ENCODE results near the gene PRIMA1. TPM values are rescaled to one million over a fixed set of nuclear protein-coding genes. Genes with fewer than 3 reads are reported as not detected.

PRIMA1 gene
- total RNA-seq, 1 experiment from 2014 or later = 0.26 TPM

GRCh38 chr14:93743270-93744060 lies 44.8 kb downstream of the PRIMA1 start:
- intact Hi-C loops (cut with micrococcal nuclease; ENCODE audit: unreplicated experiment) = loop anchor here (5.0 kb wide), 1 partner anchor 149 kb away; no protein-coding TSS in a partner anchor

DNA sequence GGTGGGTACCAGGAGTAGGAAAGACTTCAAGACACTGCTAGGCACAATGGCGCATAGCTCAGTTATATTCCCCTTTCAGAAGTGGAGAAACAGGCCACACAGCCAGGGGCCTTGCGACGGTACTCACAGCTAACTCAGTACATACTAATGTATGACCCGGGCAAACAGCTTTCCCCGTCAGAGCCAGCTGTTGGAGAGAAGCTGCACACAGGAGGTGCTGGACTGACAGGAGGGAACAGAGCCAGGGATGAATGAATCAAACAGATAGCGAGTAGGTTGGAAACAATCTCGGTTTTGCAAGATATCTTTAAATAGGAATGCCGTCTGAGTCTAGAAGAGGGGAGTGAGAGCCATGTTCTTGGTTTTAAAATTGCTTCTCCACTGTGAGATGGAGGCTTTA lies 45.5 kb downstream of the PRIMA1 start:
- in situ Hi-C loops (cut with HindIII; ENCODE audit: low pct_unique_long_range_greater_than_20kb, low sequenced_read_pairs) (no loop called here), intact Hi-C loops (cut with micrococcal nuclease; ENCODE audit: unreplicated experiment) (loop anchor here (5.0 kb wide), 1 partner anchor 150 kb away; no protein-coding TSS in a partner anchor)
- DNase-seq (ENCODE audit: low read depth, low spot score) (no peak), ATAC-seq (no peak)
- TF ChIP-seq, protein P1, sequence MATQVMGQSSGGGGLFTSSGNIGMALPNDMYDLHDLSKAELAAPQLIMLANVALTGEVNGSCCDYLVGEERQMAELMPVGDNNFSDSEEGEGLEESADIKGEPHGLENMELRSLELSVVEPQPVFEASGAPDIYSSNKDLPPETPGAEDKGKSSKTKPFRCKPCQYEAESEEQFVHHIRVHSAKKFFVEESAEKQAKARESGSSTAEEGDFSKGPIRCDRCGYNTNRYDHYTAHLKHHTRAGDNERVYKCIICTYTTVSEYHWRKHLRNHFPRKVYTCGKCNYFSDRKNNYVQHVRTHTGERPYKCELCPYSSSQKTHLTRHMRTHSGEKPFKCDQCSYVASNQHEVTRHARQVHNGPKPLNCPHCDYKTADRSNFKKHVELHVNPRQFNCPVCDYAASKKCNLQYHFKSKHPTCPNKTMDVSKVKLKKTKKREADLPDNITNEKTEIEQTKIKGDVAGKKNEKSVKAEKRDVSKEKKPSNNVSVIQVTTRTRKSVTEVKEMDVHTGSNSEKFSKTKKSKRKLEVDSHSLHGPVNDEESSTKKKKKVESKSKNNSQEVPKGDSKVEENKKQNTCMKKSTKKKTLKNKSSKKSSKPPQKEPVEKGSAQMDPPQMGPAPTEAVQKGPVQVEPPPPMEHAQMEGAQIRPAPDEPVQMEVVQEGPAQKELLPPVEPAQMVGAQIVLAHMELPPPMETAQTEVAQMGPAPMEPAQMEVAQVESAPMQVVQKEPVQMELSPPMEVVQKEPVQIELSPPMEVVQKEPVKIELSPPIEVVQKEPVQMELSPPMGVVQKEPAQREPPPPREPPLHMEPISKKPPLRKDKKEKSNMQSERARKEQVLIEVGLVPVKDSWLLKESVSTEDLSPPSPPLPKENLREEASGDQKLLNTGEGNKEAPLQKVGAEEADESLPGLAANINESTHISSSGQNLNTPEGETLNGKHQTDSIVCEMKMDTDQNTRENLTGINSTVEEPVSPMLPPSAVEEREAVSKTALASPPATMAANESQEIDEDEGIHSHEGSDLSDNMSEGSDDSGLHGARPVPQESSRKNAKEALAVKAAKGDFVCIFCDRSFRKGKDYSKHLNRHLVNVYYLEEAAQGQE (IDR thresholded peaks at IDR 0.05; ENCODE audit: insufficient read depth in 1 of 2, low read depth in 2 of 2, low read length in 1 of 2) = no peak
- no peak for TF ChIP-seq POLR2AphosphoS5 (IDR thresholded peaks at IDR 0.05; ENCODE audit: low read depth, low read length)
- BruUV-seq (replicated peaks) = no TSS peak
- Histone ChIP-seq H3K27ac (ENCODE audit: low read length) (no peak overlapping the region), H3K36me3 (ENCODE audit: control insufficient read depth, insufficient read depth, low read length) (no peaks in the 10 kb centered on the region), H3K27me3 (ENCODE audit: control insufficient read depth, insufficient read depth, low read length) (no peaks in the 10 kb centered on the region), H3K4me3 (ENCODE audit: low read depth in 2 of 2, low read length in 2 of 2) (no peak overlapping the region), H3K9me3 (ENCODE audit: control insufficient read depth, insufficient read depth, low read depth, low read length) (no peaks in the 10 kb centered on the region), H3K4me1 (ENCODE audit: control insufficient read depth, insufficient read depth, low read length) (no peaks in the 10 kb centered on the region)
- ChIA-PET CTCF (no interaction called here), POLR2A (no interaction called here)

More at GRCh38 chr14:93743270-93744060, 44.8 kb downstream of the PRIMA1 start:
- no peaks in the 10 kb centered on the region for H3K9me3 ChIP-seq (ENCODE audit: control insufficient read depth, insufficient read depth, low read depth, low read length)
- CTCF ChIA-PET = no interaction called here
- no peaks in the 10 kb centered on the region for H3K36me3 ChIP-seq (ENCODE audit: control insufficient read depth, insufficient read depth, low read length)
- DNase-seq (ENCODE audit: low read depth, low spot score) (no peak), ATAC-seq (no peak)
- POLR2A ChIA-PET = no interaction called here
- no peaks in the 10 kb centered on the region for H3K4me1 ChIP-seq (ENCODE audit: control insufficient read depth, insufficient read depth, low read length)
- TF ChIP-seq TCF7L2 (IDR thresholded peaks at IDR 0.05; ENCODE audit: low read depth, low read length) = no peak
- TF ChIP-seq POLR2AphosphoS5 (IDR thresholded peaks at IDR 0.05; ENCODE audit: low read depth, low read length) = no peak
- TF ChIP-seq, protein P1 (IDR thresholded peaks at IDR 0.05; ENCODE audit: insufficient read depth in 1 of 2, low read depth in 2 of 2, low read length in 1 of 2) = no peak
- TF ChIP-seq CTCF (IDR thresholded peaks at IDR 0.05) = no peak
- TF ChIP-seq SIN3A (IDR thresholded peaks at IDR 0.05; ENCODE audit: borderline replicate concordance, insufficient read depth, low read depth, low read length) = no peak
- no peaks in the 10 kb centered on the region for H3K27me3 ChIP-seq (ENCODE audit: control insufficient read depth, insufficient read depth, low read length)
- in situ Hi-C loops (cut with HindIII; ENCODE audit: low pct_unique_long_range_greater_than_20kb, low sequenced_read_pairs) = no loop called here
- BruUV-seq (replicated peaks) = no TSS peak
- no peak overlapping the region for H3K27ac ChIP-seq (ENCODE audit: low read length)
- no peak overlapping the region for H3K4me3 ChIP-seq (ENCODE audit: low read depth in 2 of 2, low read length in 2 of 2)

Measured in Panc1 (cell line).